Epidermal melanocyte (primary cell): ENCODE measurements around the gene PPM1M.
"Not testable (repeated sequence)": the region's sequence is repeated elsewhere in the genome, so short reads cannot be mapped to it uniquely, and the experiment has no call there.

Source experiments
- DNase-seq: peaks from one replicate; pipeline ENCODE4 v3.0.0; 2011; ENCODE audit warnings: low spot score; ENCODE audit not compliant: insufficient read length

The PPM1M gene

GRCh38 chr3:52246728-52247408 is 1.3 kb downstream of the PPM1M start:
- DNase-seq, result no peak

GRCh38 chr3:52247409-52248164 is 2.0 kb downstream of the PPM1M start:
- DNase-seq, result no peak

GRCh38 chr3:52248165-52248541 is 2.6 kb downstream of the PPM1M start:
- no peak for DNase-seq

GRCh38 chr3:52248816-52249547 is 3.4 kb downstream of the PPM1M start:
- DNase-seq, result no peak

- no peak for DNase-seq
Measured at GRCh38 chr3:52249683-52250082, 4.1 kb downstream of the PPM1M start.

GRCh38 chr3:52250122-52250521 is 4.6 kb downstream of the PPM1M start:
- no peak for DNase-seq

- DNase-seq, result no peak
Measured at GRCh38 chr3:52253314-52254304, 8.1 kb downstream of the PPM1M start.

- DNase-seq, result no peak
Measured at GRCh38 chr3:52254608-52255007, 9.0 kb downstream of the PPM1M start.

- DNase-seq, result no peak
Measured at GRCh38 chr3:52256159-52256558, 10.6 kb downstream of the PPM1M start.

GRCh38 chr3:52256622-52257021 is 11.1 kb downstream of the PPM1M start:
- no peak for DNase-seq

- DNase-seq, result no peak
Measured at GRCh38 chr3:52257911-52258310, 12.4 kb downstream of the PPM1M start.

GRCh38 chr3:52259035-52259434 is 13.5 kb downstream of the PPM1M start:
- no peak for DNase-seq

GRCh38 chr3:52259448-52259847 is 13.9 kb downstream of the PPM1M start:
- DNase-seq, result no peak

- no peak for DNase-seq
Measured at GRCh38 chr3:52262447-52262846, 16.9 kb downstream of the PPM1M start.

GRCh38 chr3:52265387-52265786 is 19.8 kb downstream of the PPM1M start:
- DNase-seq, result no peak

- no peak for DNase-seq
Measured at GRCh38 chr3:52268036-52268435, 22.5 kb downstream of the PPM1M start.

- DNase-seq, result no peak
Measured at GRCh38 chr3:52269776-52270175, 24.2 kb downstream of the PPM1M start.

GRCh38 chr3:52270252-52270754 is 24.7 kb downstream of the PPM1M start:
- DNase-seq, result no peak

- DNase-seq, result not testable (repeated sequence)
Measured at GRCh38 chr3:52272172-52272571, 26.6 kb downstream of the PPM1M start.

- no peak for DNase-seq
Measured at GRCh38 chr3:52272831-52273230, 27.3 kb downstream of the PPM1M start.

- not testable (repeated sequence) for DNase-seq
Measured at GRCh38 chr3:52274781-52275180, 29.2 kb downstream of the PPM1M start.
